GM10248 (cell line): Measurements from ENCODE around the gene KIAA1958.

Experiments used
- CTCF ChIA-PET: fragments of 300-600 bp; sonication (Branson Sonifier 250); formaldehyde crosslinking; extraction: SDS; loops from one replicate; lab custom pipeline; 2021; ENCODE audit warnings: antibody characterized with exemption; lab: Yijun Ruan, JAX
- POLR2A ChIA-PET: fragments of 350-650 bp; sonication (Branson Sonifier 250); formaldehyde crosslinking; extraction: SDS; loops from one replicate; lab custom pipeline; 2020; ENCODE audit warnings: antibody characterized with exemption; lab: Yijun Ruan, JAX
- DNase-seq: peaks from one replicate; pipeline ENCODE4 v3.0.0; 2012; ENCODE audit errors: extremely low spot score
- CTCF ChIP-seq: IDR thresholded peaks from 2 replicates; pipeline ENCODE4 v1.5.1; 2012; ENCODE audit warnings: mild to moderate bottlenecking, low read depth; ENCODE audit errors: extremely low read depth, missing control alignments, control extremely low read depth

KIAA1958 gene

GRCh38 chr9:112694706-112695555 is 208.3 kb downstream of the KIAA1958 start:
- TF ChIP-seq CTCF = no peak
- ChIA-PET CTCF (interaction anchor here (1.5 kb wide), 1 partner anchor 32 kb away, joined by 5 read pairs; no protein-coding TSS in a partner anchor), POLR2A (no interaction called here)
- no peak for DNase-seq

DNA sequence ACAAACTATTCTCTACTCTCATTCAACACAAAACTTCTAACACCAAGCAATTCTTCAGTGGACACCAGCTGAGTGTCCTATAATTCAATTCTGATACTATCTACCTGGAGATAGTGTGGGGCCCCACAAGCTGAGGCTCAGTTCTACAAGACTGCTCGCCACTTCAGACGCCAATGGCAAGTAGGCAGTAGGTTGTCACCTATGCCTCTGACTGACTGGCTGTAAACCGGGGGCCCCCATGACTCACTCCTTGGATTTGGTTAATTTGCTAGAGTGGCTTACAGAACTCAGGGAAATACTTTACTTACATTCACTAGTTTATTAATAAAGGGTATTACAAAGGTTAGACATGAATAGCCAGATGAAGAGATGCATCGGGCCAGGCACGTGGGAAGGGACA is 209.8 kb downstream of the KIAA1958 start:
- TF ChIP-seq CTCF = no peak
- POLR2A ChIA-PET = interaction anchor here (0.5 kb wide), 1 partner anchor 167 kb away, joined by 3 read pairs; no protein-coding TSS in a partner anchor
- CTCF ChIA-PET = interaction anchor here (1.4 to 1.7 kb wide), 2 partner anchors 10 to 36 kb away, joined by 3 to 4 read pairs; no protein-coding TSS in a partner anchor
- DNase-seq = no peak

DNA sequence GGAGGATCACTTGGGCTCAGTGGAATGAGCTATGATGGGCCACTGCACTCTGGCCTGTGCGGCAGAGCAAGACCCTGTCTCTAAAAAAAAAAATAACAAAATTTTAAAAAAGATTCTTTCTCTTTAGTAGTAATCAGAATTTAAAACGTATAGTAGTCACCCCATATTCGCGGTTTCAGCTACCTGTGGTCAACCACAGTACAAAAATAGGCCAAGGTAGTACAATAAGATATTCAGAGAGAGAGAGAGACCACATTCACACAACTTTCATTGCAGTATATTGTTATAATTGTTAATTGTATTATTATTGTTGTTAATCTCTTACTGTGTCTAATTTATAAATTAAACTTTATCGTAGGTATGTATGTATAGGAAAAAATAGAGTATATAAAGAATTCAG is 212.6 kb downstream of the KIAA1958 start:
- ChIA-PET POLR2A (no interaction called here), CTCF (interaction anchor here (1.1 kb wide), 1 partner anchor 12 kb away, joined by 3 read pairs; no protein-coding TSS in a partner anchor)
- no peak for TF ChIP-seq CTCF
- peak; percentile 22 for DNase-seq

GRCh38 chr9:112700085-112700484 is 213.5 kb downstream of the KIAA1958 start:
- ChIA-PET POLR2A (no interaction called here), CTCF (interaction anchor here (1.1 kb wide), 1 partner anchor 13 kb away, joined by 3 read pairs; no protein-coding TSS in a partner anchor)
- no peak for TF ChIP-seq CTCF
- DNase-seq = no peak

- DNase-seq = no peak
- ChIA-PET POLR2A (no interaction called here), CTCF (interaction anchor here (1.3 kb wide), 1 partner anchor 14 kb away, joined by 3 read pairs; the partner anchor contains the start of gene INIP)
- TF ChIP-seq CTCF = no peak
Measured at GRCh38 chr9:112703304-112703703, 216.7 kb downstream of the KIAA1958 start.

DNA sequence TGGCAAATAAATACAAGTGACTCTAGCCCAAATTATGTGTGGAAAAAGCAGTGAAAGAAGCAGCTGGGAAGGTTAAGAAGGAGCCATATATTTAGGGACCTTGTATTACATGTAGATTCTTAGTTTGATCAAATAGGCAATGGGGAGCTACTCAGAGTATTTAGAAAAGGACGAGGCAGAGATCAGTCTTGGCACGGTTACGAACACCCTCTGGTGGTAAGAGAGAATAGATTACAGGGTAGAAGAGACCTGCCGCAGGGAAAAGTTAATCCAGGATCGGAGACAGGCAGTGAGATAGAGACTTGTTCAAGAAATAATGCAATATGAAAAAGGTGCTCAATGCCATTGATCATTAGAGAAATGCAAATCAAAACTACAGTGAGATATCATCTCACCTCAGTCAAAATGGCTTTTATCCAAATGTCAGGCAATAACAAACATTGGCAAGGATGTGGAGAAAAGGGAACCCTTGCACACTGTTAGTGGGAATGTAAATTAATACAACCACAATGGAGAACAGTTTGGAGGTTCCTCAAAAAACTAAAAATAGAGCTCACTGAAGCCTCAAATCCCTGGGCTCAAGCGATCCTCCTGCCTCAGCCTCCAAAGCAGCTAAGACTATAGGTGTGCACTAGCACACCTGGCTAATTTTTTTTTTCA is 219.3 kb downstream of the KIAA1958 start:
- DNase-seq = no peak
- ChIA-PET CTCF (interaction anchor here (0.9 to 1.5 kb wide), 6 partner anchors 8 to 344 kb away, joined by 3 to 4 read pairs (median 3); no protein-coding TSS in a partner anchor), POLR2A (no interaction called here)
- no peak for TF ChIP-seq CTCF
